ENCODE results near the gene ATG10.
"Not testable (repeated sequence)": the region's sequence is repeated elsewhere in the genome, so short reads cannot be mapped to it uniquely, and the experiment has no call there.

The ATG10 gene

GRCh38 chr5:82058710-82059109, 86.9 kb downstream of the ATG10 start:
- FAIRE-seq = no peak

- no peak for FAIRE-seq
These were observed 95.0 kb downstream of the ATG10 start for GRCh38 chr5:82066791-82067190.

- FAIRE-seq = not testable (repeated sequence)
These were observed 96.2 kb downstream of the ATG10 start for GRCh38 chr5:82068042-82068441.

GRCh38 chr5:82068723-82069122, 96.9 kb downstream of the ATG10 start:
- peak; percentile 79 for FAIRE-seq

- FAIRE-seq = no peak
These were observed 100.3 kb downstream of the ATG10 start for GRCh38 chr5:82072138-82072537.

- no peak for FAIRE-seq
These were observed 101.4 kb downstream of the ATG10 start for GRCh38 chr5:82073179-82073578.

- FAIRE-seq = no peak
These were observed 103.1 kb downstream of the ATG10 start for GRCh38 chr5:82074950-82075349.

GRCh38 chr5:82077496-82077895, 105.7 kb downstream of the ATG10 start:
- no peak for FAIRE-seq

- FAIRE-seq = no peak
These were observed 119.8 kb downstream of the ATG10 start for GRCh38 chr5:82091617-82092016.

- FAIRE-seq = no peak
These were observed 123.7 kb downstream of the ATG10 start for GRCh38 chr5:82095536-82095935.

- FAIRE-seq = no peak
These were observed 124.4 kb downstream of the ATG10 start for GRCh38 chr5:82096249-82096648.

- FAIRE-seq = no peak
These were observed 128.7 kb downstream of the ATG10 start for GRCh38 chr5:82100303-82101077.

- FAIRE-seq = no peak
These were observed 133.0 kb downstream of the ATG10 start for GRCh38 chr5:82104872-82105271.

- FAIRE-seq = no peak
These were observed 133.6 kb downstream of the ATG10 start for GRCh38 chr5:82105457-82105856.

- FAIRE-seq = no peak
These were observed 134.4 kb downstream of the ATG10 start for GRCh38 chr5:82106207-82106606.

GRCh38 chr5:82106756-82107155, 134.9 kb downstream of the ATG10 start:
- no peak for FAIRE-seq

GRCh38 chr5:82107267-82107666, 135.4 kb downstream of the ATG10 start:
- FAIRE-seq = peak; percentile 96

- FAIRE-seq = no peak
These were observed 137.2 kb downstream of the ATG10 start for GRCh38 chr5:82109013-82109412.

- FAIRE-seq = not testable (repeated sequence)
These were observed 138.1 kb downstream of the ATG10 start for GRCh38 chr5:82109915-82110314.

- no peak for FAIRE-seq
These were observed 139.4 kb downstream of the ATG10 start for GRCh38 chr5:82111191-82111590.

GRCh38 chr5:82115858-82116257, 144.0 kb downstream of the ATG10 start:
- FAIRE-seq = no peak

GRCh38 chr5:82119889-82120288, 148.1 kb downstream of the ATG10 start:
- no peak for FAIRE-seq

GRCh38 chr5:82129723-82130285, 158.0 kb downstream of the ATG10 start:
- FAIRE-seq = no peak

- no peak for FAIRE-seq
These were observed 158.8 kb downstream of the ATG10 start for GRCh38 chr5:82130602-82131001.

- FAIRE-seq = no peak
These were observed 165.4 kb downstream of the ATG10 start for GRCh38 chr5:82137205-82137604.
